H9 (cell line): ENCODE data around the gene DNAJC15. TPM values are rescaled to one million over a fixed set of nuclear protein-coding genes. Genes with fewer than 3 reads are reported as not detected.

Source experiments
- DNase-seq: peaks from one replicate; pipeline ENCODE4 v3.0.0-alpha.2; 2017
- H2AFZ ChIP-seq: one replicate; pipeline ENCODE4 v1.6.1; 2013; ENCODE audit warnings: mild to moderate bottlenecking, low read length, control low read depth, moderate library complexity
- H2AK5ac ChIP-seq: 2 replicates; pipeline ENCODE4 v1.6.1; 2013; ENCODE audit warnings: low read length, control low read depth, mixed read lengths; ENCODE audit not compliant: insufficient read length
- H2BK120ac ChIP-seq: one replicate; pipeline ENCODE4 v1.6.1; 2013; ENCODE audit warnings: low read depth, mild to moderate bottlenecking, low read length, control low read depth, inconsistent platforms; ENCODE audit not compliant: poor library complexity, severe bottlenecking
- H2BK12ac ChIP-seq: 2 replicates; pipeline ENCODE4 v1.6.1; 2013; ENCODE audit warnings: low read length, control low read depth, mixed read lengths, low read depth; ENCODE audit not compliant: insufficient read length
- H2BK15ac ChIP-seq: 2 replicates; pipeline ENCODE4 v1.6.1; 2013; ENCODE audit warnings: low read depth, low read length, control low read depth
- H2BK20ac ChIP-seq: one replicate; pipeline ENCODE4 v1.6.1; 2013; ENCODE audit warnings: low read depth, mild to moderate bottlenecking, low read length, control low read depth, inconsistent platforms; ENCODE audit not compliant: poor library complexity, severe bottlenecking
- H2BK5ac ChIP-seq: 2 replicates; pipeline ENCODE4 v1.6.1; 2013; ENCODE audit warnings: low read length, control low read depth, mixed read lengths; ENCODE audit not compliant: insufficient read length
- H3K14ac ChIP-seq: 2 replicates; pipeline ENCODE4 v1.6.1; 2013; ENCODE audit warnings: low read length, control low read depth; ENCODE audit not compliant: insufficient read depth
- H3K18ac ChIP-seq: 2 replicates; pipeline ENCODE4 v1.6.1; 2013; ENCODE audit warnings: low read depth, mild to moderate bottlenecking, mixed read lengths, low read length, control low read depth; ENCODE audit not compliant: insufficient read length
- H3K23ac ChIP-seq: 2 replicates; pipeline ENCODE4 v1.6.1; 2013; ENCODE audit warnings: low read length, control low read depth, mixed read lengths, low read depth; ENCODE audit not compliant: insufficient read length
- H3K23me2 ChIP-seq: 2 replicates; pipeline ENCODE4 v1.6.1; 2013; ENCODE audit warnings: low read depth, mild to moderate bottlenecking, mixed read lengths, low read length, control low read depth; ENCODE audit not compliant: insufficient read length, poor library complexity, severe bottlenecking
- H3K27ac ChIP-seq: 2 replicates; pipeline ENCODE4 v1.5.1; 2013; ENCODE audit warnings: low read length, control low read depth, mixed read lengths, low read depth; ENCODE audit not compliant: insufficient read length
- H3K27me3 ChIP-seq: 2 replicates; pipeline ENCODE4 v1.6.1; 2013; ENCODE audit warnings: low read length, control low read depth, inconsistent platforms; ENCODE audit not compliant: insufficient read depth
- H3K4ac ChIP-seq: 2 replicates; pipeline ENCODE4 v1.6.1; 2013; ENCODE audit warnings: low read depth, mild to moderate bottlenecking, control low read depth, inconsistent platforms, low read length, moderate library complexity
- H3K4me1 ChIP-seq: 2 replicates; pipeline ENCODE4 v1.6.1; 2013; ENCODE audit warnings: low read length, control low read depth, inconsistent platforms; ENCODE audit not compliant: insufficient read depth
- H3K4me2 ChIP-seq: 2 replicates; pipeline ENCODE4 v1.6.1; 2013; ENCODE audit warnings: low read length, control low read depth, mixed read lengths; ENCODE audit not compliant: insufficient read length, insufficient read depth
- H3K56ac ChIP-seq: 2 replicates; pipeline ENCODE4 v1.6.1; 2013; ENCODE audit warnings: low read depth, mild to moderate bottlenecking, mixed read lengths, low read length, control low read depth; ENCODE audit not compliant: insufficient read length
- H3K79me1 ChIP-seq: 2 replicates; pipeline ENCODE4 v1.6.1; 2013; ENCODE audit warnings: low read depth, mild to moderate bottlenecking, moderate library complexity, low read length, control low read depth, inconsistent platforms; ENCODE audit not compliant: insufficient read depth, poor library complexity, severe bottlenecking
- H3K79me2 ChIP-seq: 2 replicates; pipeline ENCODE4 v1.6.1; 2013; ENCODE audit warnings: low read length, control low read depth, inconsistent platforms; ENCODE audit not compliant: insufficient read depth
- H3K9ac ChIP-seq: 2 replicates; pipeline ENCODE4 v1.6.1; 2013; ENCODE audit warnings: low read length, control low read depth, mixed read lengths; ENCODE audit not compliant: insufficient read length; ENCODE audit errors: extremely low read depth
- H3K9me3 ChIP-seq: one replicate; pipeline ENCODE4 v1.6.1; 2013; ENCODE audit warnings: low read depth, low read length, inconsistent platforms; ENCODE audit not compliant: control insufficient read depth
- H3T11ph ChIP-seq: one replicate; pipeline ENCODE4 v1.6.1; 2013; ENCODE audit warnings: mild to moderate bottlenecking, low read length, control low read depth, inconsistent platforms
- H4K20me1 ChIP-seq: one replicate; pipeline ENCODE4 v1.6.1; 2013; ENCODE audit not compliant: control insufficient read depth, insufficient read length, insufficient read depth
- H4K5ac ChIP-seq: 2 replicates; pipeline ENCODE4 v1.6.1; 2013; ENCODE audit warnings: low read depth, mild to moderate bottlenecking, mixed read lengths, low read length, control low read depth; ENCODE audit not compliant: insufficient read length
- H4K8ac ChIP-seq: replicated peaks from 2 replicates; pipeline ENCODE4 v1.6.1; 2013; ENCODE audit warnings: low read length, control low read depth, mixed read lengths, low read depth; ENCODE audit not compliant: insufficient read length
- H4K91ac ChIP-seq: 2 replicates; pipeline ENCODE4 v1.6.1; 2013; ENCODE audit warnings: low read depth, mild to moderate bottlenecking, moderate library complexity, mixed read lengths, low read length, control low read depth; ENCODE audit not compliant: insufficient read length
- H3K27ac Mint-ChIP-seq, 3 experiments: 2 replicates in 2 of 3; 3 replicates in 1 of 3; pipeline ENCODE4 v1.8.0; 2020 to 2021; ENCODE audit warnings: mixed read lengths in 3 of 3, mild to moderate bottlenecking in 1 of 3, moderate library complexity in 1 of 3
- H3K27me3 Mint-ChIP-seq: 2 replicates; pipeline ENCODE4 v1.8.0; 2021; ENCODE audit warnings: low read depth, mild to moderate bottlenecking, moderate library complexity, mixed read lengths
- H3K36me3 Mint-ChIP-seq, 3 experiments: 2 replicates in 2 of 3; 3 replicates in 1 of 3; pipeline ENCODE4 v1.8.0; 2020 to 2021; ENCODE audit warnings: low read depth in 3 of 3, mixed read lengths in 3 of 3; ENCODE audit not compliant: insufficient read depth in 1 of 3
- H3K4me1 Mint-ChIP-seq, 2 experiments: 2 replicates each; pipeline ENCODE4 v1.8.0; 2020; ENCODE audit warnings: mixed read lengths in 2 of 2
- H3K4me3 Mint-ChIP-seq, 2 experiments: 2 replicates in 1 of 2; 3 replicates in 1 of 2; pipeline ENCODE4 v1.8.0; 2020 to 2021; ENCODE audit warnings: mild to moderate bottlenecking in 2 of 2, mixed read lengths in 2 of 2, moderate library complexity in 1 of 2
- H3K9me3 Mint-ChIP-seq, 2 experiments: 2 replicates in 1 of 2; 3 replicates in 1 of 2; pipeline ENCODE4 v1.8.0; 2020; ENCODE audit warnings: mild to moderate bottlenecking in 2 of 2, mixed read lengths in 2 of 2, moderate library complexity in 1 of 2
- WGBS: extraction: QIAGEN DNeasy Blood & Tissue Kit; methylation state at CpG from one replicate; pipeline ENCODE4 v1.1.7; 2013; ENCODE audit warnings: missing lambda C conversion rate, low lambda C conversion rate, mixed read lengths; ENCODE audit not compliant: insufficient read length; ENCODE audit errors: extremely low coverage; 5-methylcytosine and 5-hydroxymethylcytosine counted together
- total RNA-seq: library from RNA; stranded (reverse); gene quantifications from 2 replicates; pipeline ENCODE4 v1.2.1, GENCODE V29; 2021
- TF ChIP-seq, protein P1 (sequence below): fragments of 200-600 bp; sonication (generic); conservative IDR thresholded peaks from 3 replicates; pipeline ENCODE4 v1.8.0; 2021; ENCODE audit warnings: antibody characterized with exemption, mild to moderate bottlenecking

Gene DNAJC15
- total RNA-seq, 1 experiment from 2014 or later = 13.4 TPM

DNA sequence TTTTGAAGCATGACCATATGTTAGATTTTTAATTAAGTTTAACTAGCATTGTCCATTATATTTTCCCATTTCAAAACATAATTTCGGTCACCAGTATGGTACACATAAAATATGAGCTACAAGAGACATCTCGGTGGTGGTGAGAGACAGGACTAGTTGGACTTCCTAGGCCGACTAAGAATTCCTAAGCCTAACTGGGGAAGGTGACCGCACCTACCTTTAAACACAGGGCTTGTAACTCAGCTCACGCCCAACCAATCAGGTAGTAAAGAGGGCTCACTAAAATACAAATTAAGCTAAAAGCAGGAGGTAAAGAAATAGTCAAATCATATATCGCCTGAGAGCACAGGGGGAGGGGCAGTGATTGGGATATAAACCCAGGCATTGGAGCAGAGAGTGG, 22.9 kb downstream of the DNAJC15 start:
- H3K79me2 ChIP-seq = peaks cover 3% of the 10 kb centered on the region; the same call in 1 of the 2 replicates
- TF ChIP-seq, protein P1, sequence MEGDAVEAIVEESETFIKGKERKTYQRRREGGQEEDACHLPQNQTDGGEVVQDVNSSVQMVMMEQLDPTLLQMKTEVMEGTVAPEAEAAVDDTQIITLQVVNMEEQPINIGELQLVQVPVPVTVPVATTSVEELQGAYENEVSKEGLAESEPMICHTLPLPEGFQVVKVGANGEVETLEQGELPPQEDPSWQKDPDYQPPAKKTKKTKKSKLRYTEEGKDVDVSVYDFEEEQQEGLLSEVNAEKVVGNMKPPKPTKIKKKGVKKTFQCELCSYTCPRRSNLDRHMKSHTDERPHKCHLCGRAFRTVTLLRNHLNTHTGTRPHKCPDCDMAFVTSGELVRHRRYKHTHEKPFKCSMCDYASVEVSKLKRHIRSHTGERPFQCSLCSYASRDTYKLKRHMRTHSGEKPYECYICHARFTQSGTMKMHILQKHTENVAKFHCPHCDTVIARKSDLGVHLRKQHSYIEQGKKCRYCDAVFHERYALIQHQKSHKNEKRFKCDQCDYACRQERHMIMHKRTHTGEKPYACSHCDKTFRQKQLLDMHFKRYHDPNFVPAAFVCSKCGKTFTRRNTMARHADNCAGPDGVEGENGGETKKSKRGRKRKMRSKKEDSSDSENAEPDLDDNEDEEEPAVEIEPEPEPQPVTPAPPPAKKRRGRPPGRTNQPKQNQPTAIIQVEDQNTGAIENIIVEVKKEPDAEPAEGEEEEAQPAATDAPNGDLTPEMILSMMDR = no peak
- no peaks in the 10 kb centered on the region for H4K20me1 ChIP-seq
- no peak overlapping the region for H4K5ac ChIP-seq
- H2BK12ac ChIP-seq = no peak overlapping the region
- no peaks in the 10 kb centered on the region; the same call in 1 of the 2 replicates for H3K4me1 ChIP-seq
- DNase-seq = no peak
- Mint-ChIP-seq H3K4me1 (peaks cover 32 to 43% of the 10 kb centered on the region in 2 experiments), H3K36me3 (peaks cover 0 to 8% (median 2%) of the 10 kb centered on the region in 3 experiments; a peak in 3 of 7 replicates), H3K27me3 (no peaks in the 10 kb centered on the region), H3K4me3 (no peak overlapping the region), H3K27ac (peak overlapping the region in 1 of 3 experiments; percentile 94; a peak in 1 of 7 replicates), H3K9me3 (no peaks in the 10 kb centered on the region)
- no peak overlapping the region for H3K56ac ChIP-seq
- no peak overlapping the region for H2AFZ ChIP-seq
- H3K4ac ChIP-seq = no peak overlapping the region
- no peak overlapping the region for H3T11ph ChIP-seq
- H3K27ac ChIP-seq = no peak overlapping the region
- no peak overlapping the region for H2AK5ac ChIP-seq
- no peak overlapping the region for H3K14ac ChIP-seq
- H4K8ac ChIP-seq = no peak overlapping the region
- H3K79me1 ChIP-seq = no peaks in the 10 kb centered on the region
- no peak overlapping the region for H2BK120ac ChIP-seq
- H3K23ac ChIP-seq = no peak overlapping the region
- no peak overlapping the region for H2BK20ac ChIP-seq
- H3K9ac ChIP-seq = no peak overlapping the region
- no peaks in the 10 kb centered on the region for H3K9me3 ChIP-seq
- H3K18ac ChIP-seq = no peak overlapping the region
- no CpG with 5 or more reads among the region's 6 CpGs for WGBS
- H3K27me3 ChIP-seq = no peaks in the 10 kb centered on the region
- no peaks in the 10 kb centered on the region for H3K23me2 ChIP-seq
- no peak overlapping the region for H3K4me2 ChIP-seq
- no peak overlapping the region for H2BK5ac ChIP-seq
- H2BK15ac ChIP-seq = no peak overlapping the region
- no peak overlapping the region for H4K91ac ChIP-seq
